HG03520 (cell line): ENCODE data around the gene ERICH2.

ENCODE experiments used
- ATAC-seq: cut with Tn5 transposase; IDR thresholded peaks from one replicate; pipeline ENCODE4 v1.9.1; 2021; ENCODE audit warnings: mild to moderate bottlenecking, moderate library complexity; ENCODE audit not compliant: unreplicated experiment

ERICH2 gene

DNA sequence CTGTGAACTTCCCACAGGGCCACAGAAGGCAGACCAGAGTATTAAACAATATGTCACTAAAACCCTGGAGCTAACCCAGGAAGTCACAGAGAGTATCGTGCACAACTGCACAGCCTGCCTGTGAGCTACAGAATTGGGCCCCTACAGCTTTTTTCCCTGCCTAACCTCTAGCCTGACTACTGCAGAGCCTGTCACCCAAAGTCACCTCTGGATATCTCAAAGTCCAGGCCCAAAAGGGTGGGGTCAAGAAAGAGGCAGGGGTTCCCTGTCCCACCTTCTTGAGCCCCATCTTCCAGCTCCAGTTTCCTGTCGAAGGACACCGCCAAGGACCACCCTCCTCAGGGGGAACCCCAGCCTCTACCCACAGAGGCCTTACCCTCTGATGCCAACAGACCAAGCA lies 60.0 kb downstream of the ERICH2 start:
- ATAC-seq: no peak

DNA sequence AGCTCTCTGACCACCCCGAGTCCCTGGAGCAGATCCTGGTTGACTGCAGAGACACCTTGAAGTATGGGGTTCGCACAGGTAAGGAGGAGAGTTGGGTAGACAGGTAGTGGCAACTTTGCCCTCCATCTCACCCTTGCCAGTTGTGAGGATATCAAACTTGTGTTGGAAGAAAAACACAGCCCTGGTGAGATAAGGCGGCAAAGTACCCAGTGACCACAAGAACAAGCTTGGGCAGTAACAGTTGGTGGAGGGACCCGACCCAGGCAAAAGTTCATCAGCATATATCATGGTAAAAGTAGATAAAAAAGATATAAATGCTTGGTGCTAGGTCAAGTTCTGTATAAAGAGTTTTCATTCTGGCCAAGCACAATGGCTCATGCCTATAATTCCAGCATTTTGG lies 60.9 kb downstream of the ERICH2 start:
- no peak for ATAC-seq

DNA sequence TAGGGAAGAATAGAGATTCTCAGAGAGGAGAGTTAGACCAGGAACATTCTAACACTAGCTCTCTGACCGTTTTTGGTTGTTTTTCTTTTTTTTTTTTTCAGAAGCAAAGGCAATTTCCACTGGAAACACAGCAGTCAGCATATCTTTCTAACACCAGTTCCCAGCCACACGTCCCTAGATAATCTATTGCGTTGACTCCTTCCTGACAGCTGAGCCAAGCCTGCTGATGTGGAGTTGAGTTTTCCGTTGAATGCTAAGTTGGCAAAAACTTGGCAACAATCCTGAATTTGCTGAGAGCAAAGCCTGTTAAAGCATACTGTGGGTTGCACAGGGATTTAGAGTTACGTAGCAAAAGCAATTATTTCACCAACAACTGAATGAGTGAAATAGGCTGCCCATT lies 65.8 kb downstream of the ERICH2 start:
- ATAC-seq: no peak

GRCh38 chr2:170840717-170841210 lies 70.6 kb downstream of the ERICH2 start:
- no peak for ATAC-seq

GRCh38 chr2:170842785-170843184 lies 72.6 kb downstream of the ERICH2 start:
- ATAC-seq: no peak

- no peak for ATAC-seq
Measured at GRCh38 chr2:170843656-170844055, 73.5 kb downstream of the ERICH2 start.

DNA sequence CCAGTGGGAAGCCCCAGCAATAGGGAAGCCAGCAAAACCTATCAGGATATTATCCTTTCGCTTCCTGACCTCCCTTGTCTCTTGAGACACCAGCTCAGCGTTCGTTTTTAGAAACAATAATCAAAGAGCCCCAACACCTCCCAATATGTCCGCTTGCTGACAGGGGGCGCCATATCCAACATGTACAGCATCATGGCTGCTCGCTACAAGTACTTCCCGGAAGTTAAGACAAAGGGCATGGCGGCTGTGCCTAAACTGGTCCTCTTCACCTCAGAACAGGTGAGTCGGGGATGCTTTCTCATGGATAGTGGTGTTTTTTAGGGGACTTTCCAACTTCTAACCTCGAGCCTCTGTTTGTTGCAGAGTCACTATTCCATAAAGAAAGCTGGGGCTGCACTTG lies 75.2 kb downstream of the ERICH2 start:
- no peak for ATAC-seq

DNA sequence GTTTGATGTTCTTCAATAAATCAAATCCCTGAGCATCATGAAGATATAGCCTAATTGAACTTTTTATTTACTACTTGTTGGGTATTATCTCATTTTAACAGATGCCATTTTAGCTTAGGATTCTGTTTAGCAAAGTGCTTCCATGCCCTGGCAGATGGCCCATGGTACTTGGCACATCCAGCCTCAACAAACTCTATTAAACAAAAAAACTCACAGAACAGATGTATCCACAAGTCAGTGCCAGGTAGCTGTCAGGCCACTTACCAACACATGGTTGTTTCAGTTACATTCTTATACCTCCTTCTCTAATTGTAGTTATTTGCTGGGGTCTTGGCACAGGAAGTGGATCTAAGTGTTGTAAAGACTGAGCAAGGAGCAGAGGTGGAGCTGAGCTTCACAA lies 76.1 kb downstream of the ERICH2 start:
- ATAC-seq: no peak

- no peak for ATAC-seq
Measured at GRCh38 chr2:170847716-170848115, 77.5 kb downstream of the ERICH2 start.
